IPS-11a (cell line): Measurements from ENCODE around the gene ABLIM3.
"Not testable (repeated sequence)": the region's sequence is repeated elsewhere in the genome, so short reads cannot be mapped to it uniquely, and the experiment has no call there.

Source experiments
- H3K4me3 ChIP-seq: one replicate; pipeline ENCODE4 v1.5.1; 2013; ENCODE audit warnings: low read depth, low read length, control low read depth

Gene ABLIM3

DNA sequence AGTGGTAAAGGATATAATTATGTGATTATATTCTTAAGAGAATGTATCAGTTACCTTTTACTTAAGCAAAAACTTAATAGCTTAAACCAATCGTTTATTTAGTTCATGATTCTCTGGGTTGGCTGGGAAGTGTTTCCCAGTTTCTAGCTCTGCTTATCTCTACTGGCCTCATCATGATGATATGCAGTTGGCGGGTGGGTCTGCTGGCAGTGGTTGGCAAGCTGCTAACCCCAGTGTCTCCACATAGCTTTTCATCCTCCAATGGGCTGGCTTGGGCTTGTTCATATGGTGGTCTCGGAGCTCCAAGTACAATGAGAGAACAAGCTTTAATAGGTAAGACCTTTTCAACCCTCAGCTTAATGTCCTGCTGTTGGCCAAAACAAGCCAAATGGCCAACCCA is 43.8 kb downstream of the ABLIM3 start:
- no peak overlapping the region for H3K4me3 ChIP-seq

DNA sequence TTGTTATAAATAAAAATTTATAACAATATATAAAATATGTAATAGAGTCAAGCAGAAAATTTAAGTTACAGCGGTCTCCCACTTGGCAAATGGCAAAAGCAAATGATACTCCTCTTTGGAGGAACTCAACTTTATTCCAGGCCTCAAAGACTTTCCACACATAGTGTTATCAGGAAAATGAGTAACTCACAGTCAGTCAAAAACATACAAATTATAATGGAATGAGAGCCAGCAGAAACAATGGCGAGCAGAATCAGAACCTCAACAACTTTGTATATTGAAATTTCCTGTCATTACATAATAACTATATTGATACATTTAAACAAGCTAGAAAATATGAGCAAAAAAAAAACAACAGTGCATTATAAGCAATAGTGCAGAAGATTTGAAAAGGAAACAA is 45.2 kb downstream of the ABLIM3 start:
- H3K4me3 ChIP-seq: no peak overlapping the region

DNA sequence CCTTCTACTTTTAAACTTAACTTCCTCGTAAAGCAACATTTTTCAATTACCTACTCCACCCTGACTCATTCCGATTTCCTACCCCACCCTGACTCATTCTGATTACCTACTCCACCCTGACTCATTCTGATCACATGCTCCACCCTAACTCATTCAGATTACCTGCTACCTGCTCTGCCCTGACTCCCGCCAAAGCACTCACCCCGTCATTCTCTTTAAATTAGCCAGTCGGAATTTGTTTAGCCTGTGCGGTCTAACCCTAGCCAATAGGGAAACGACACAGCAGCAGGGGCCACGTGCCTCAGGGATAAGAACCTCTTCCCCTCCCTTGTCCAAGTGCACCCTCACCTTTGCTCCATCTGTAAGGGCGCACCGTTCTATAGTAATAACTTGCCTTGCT is 46.3 kb downstream of the ABLIM3 start:
- H3K4me3 ChIP-seq: not testable (repeated sequence)

DNA sequence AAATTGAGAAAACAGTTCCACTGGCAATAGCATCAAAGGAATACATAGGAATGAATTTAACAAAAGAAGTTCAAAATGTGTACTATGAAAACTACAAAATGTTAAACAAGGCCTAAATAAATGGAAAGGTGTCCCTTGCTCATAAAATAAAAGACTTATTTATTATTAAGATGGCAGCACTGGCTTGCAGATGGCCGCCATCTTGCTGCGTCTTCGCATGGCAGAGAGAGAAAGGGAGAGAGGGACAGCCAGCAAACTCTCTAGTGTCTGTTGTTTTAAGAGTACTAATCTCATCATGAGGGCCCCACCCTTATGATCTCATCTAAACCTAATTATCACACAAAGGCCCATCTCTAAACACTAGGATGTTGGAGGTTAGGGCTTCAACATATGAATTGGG is 47.1 kb downstream of the ABLIM3 start:
- H3K4me3 ChIP-seq: no peak overlapping the region

DNA sequence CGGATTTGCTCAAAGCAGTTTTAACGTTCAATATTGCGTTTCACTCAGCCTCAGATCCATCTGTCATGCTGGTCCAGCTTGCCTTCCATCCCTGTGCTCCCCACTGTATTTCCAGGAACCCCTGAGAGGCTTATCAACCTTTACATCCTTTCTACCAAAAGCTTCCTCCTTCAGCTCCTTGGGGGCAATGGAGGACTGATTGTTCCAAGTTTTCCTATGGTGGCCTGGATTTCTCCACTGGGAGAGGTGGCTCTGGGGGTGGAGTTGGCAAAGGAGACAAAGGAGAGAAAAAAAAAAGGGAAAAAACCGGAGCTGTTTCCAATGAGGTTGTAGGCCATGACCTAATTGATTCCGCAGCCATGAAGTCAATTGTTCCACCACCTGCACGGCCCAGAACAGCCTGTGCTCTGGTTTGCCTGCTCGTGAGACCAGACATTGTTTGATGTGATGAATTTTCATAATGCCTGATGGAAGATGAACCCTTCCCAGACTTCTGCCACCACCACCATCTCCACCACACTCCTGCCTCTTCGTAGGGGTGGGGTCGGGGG is 54.1 kb downstream of the ABLIM3 start:
- no peak overlapping the region for H3K4me3 ChIP-seq

DNA sequence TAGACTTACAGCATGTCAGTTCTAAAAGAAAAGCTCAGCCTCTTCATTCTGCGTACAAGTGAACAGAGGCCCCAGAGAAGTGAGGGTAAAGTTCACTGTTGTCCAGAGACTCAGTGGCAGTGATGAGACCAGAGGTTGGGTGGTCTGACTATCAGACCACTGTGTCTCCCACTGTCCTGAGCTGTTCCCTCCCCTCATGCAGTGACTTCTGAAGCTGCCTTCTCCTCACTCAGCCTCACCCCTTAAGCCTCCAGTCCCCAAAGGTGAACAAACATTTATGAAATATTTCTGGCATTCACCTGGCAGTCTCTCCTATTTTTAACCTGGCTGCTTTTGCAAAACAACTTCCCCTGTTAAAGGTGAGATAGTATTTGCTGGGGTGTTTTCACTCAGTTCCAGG is 54.7 kb downstream of the ABLIM3 start:
- H3K4me3 ChIP-seq: no peak overlapping the region

DNA sequence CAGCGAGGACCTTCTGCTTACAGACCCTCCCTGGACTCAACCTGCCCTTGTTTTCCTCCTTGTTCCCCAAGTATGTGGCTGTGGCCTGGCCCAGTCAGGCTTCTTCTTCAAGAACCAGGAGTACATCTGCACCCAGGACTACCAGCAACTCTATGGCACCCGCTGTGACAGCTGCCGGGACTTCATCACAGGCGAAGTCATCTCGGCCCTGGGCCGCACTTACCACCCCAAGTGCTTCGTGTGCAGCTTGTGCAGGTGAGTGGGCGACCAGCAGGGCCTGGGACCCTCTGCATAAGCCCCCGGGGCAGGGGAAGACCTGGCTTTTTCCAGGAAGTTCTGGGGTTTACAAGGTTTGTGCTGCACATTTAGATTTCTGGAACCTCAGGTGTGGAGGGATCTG is 56.9 kb downstream of the ABLIM3 start:
- no peak overlapping the region for H3K4me3 ChIP-seq

DNA sequence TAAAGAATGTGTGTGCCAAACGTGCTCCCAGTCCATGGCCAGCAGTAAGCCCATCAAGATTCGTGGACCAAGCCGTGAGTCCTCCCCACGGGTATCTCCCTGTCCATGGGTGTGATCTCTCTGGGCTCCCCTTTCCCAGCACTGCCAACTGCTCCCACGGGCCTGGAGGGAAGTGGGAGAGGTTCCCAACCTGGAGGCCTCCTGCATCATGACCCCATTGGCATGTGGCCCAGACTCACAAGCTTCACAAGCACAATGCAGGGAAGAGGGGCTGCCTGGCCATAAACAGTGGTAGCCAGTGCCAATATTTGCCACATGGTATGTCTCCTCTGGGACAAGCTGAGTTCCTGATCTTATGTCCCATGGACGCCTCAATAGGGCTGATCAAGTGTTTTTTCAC is 59.1 kb downstream of the ABLIM3 start:
- H3K4me3 ChIP-seq: no peak overlapping the region

DNA sequence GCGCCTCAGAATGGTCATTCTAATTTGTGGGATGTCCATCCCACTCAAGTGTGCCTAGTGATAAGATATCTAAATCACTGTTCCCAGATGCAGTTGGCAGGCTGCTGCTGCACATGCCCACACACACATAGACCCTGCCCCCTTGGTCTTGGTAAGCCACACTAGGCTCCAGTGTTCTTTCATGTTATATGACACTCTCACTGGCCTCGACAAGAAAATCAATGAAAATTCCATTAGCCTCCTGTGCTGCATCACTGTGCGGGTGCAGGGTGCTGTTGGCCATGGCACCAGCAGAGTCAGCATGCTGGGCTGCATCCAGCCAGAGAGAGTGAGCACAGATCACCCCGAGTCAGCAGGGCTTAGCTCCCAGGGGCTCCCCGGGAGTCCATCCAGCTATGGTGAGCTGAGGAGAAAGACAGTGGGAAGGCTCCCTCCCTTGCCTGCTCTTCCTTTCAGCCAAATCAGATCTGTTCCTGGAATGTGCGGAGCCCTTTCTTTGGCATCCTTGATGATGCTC is 59.9 kb downstream of the ABLIM3 start:
- H3K4me3 ChIP-seq: no peak overlapping the region

DNA sequence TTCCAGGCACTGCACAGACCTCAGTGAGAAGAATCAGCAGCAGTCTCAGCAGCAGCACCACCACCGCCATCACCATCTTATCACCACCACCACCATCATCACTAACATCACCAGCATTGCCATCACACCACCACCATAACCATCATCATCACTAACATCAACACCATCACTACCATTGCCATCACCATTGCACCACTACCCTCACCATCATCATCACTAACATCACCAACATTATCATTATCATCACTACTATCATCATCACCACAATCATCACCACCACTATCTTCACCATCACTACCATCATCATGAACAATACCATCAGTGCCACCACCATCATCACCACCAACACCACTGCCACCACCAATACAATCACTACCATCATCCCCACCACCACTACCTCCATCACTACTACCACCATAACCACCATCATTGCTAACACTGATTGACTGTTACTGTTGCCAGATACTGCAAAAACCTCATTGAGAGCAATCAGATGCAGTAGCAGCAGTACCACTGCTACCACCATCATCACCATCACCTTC is 61.7 kb downstream of the ABLIM3 start:
- no peak overlapping the region for H3K4me3 ChIP-seq

DNA sequence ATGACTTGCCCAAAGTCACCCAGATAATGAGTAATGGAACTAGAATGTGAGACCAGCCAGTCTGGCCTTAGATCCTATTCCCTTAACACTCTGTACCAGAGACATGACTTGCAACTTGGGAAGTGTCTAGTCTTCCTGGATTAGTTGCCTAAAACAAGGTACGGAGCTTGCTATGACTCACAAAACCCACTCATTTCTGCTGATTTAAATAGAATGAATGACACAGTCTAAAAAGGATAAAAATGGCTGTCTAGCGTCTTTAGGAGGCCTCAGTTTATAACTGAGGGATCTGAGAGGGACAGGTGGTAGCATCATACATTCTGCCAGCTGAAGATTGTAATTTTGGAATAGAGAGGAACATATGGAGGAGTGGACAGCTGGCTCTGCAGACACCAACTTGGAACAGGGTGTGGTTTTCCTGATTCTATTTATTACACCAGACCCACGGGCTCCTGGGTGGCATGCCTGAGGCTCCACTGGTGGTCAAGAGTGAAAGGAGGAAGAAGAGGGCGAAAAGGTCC is 62.7 kb downstream of the ABLIM3 start:
- no peak overlapping the region for H3K4me3 ChIP-seq

DNA sequence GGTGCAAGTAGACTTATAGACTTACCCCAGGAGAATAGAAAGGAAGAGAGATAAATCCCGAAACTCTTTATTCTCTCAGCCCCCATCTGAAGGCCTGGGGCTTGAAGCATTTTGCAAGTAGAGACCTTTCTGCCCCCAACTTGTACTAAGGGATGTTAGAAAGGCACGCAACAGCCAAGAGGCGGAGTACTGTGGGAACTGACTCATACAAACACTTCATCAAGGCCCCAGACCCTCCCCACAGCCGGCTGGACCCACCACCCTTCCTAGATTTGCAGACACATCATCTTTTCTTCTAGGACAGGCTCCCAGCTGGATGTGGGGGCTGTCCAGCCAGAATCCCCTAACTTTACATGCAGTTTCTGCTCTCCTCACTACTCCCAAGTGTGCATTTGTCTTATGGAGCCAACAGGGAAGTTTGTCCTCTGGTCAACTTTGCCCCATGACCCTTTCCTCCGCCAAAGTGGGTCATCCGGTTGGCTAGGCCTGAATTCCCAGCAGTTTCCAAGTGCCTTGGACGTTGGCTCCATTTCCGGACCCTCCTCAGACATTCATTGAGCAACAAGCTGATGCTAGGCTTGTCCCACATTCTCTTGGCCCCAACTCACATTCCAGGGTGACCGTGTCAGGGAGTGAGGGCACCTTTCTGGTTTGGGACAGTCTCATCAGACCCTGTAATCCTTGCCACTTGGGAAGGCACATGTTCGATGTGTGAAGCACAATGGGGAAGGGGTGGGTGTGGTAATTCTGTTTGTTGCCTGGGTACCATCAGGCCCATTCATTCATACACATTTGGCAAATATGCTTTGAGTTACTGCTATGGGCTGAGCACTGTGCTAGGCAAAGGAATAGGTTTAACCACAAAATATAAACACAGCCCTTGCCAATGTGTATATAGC is 64.6 kb downstream of the ABLIM3 start:
- no peak overlapping the region for H3K4me3 ChIP-seq

DNA sequence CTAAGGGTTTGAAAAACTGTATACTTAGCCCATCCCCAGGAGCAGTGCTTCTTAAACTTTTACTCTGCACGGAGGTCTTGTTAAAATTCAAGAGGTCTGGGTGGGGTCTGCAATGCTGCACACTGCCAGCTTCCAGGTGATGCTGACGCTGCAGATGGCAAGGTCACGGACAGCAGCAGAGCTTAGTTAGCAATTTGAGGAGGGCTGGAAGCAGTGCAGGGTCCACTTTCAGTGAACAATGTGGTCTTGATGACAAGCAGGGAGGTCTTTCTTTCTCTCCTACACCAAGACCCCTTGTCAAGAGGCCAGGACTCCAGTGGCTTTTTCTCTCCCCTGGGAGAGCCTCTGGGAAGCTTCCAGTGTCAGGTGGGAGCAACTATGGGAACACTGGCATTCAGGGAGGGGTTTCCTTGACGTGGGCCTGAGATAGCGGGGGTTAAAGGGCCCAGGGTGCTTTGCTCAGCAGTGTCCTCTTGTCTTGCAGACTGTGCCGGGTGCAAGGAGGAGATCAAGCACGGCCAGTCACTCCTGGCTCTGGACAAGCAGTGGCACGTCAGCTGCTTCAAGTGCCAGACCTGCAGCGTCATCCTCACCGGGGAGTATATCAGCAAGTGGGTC is 65.3 kb downstream of the ABLIM3 start:
- H3K4me3 ChIP-seq: no peak overlapping the region

DNA sequence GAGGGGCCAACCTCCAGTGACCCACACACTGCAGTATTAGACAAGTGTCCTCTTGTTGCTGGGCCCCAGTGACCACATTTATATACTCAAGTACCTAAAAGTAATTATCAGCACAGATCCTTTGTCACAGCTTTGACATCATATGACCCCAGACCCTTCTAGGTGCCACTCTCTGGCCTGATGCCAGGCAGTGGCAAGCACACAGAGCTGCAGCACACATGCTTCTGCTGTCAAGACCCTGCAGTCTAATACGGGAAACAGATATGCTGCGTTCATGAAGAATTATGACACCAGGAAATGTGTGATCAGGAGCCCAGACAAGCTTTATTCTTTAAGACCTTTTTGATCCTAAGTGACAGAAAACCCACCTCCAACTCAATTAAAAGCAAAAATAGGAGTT is 66.5 kb downstream of the ABLIM3 start:
- H3K4me3 ChIP-seq: no peak overlapping the region

DNA sequence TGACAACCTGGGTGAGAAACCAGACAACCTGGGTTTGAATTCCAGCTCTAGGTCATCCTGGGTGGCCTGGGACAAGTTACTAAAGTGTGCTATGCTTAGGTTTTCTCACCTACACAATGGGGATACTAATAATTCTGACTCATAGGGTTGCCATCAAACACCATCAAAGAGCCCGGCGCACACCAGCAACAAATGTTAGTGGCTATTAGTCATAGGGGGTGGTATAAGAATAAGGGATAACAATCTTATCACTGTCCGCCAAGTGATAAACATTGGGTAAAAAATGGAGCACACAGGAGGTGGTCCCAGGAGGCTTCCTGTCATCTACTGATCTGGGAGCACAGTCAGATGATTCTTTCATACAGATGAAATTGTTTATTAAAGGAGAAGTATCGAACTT is 68.9 kb downstream of the ABLIM3 start:
- H3K4me3 ChIP-seq: no peak overlapping the region

DNA sequence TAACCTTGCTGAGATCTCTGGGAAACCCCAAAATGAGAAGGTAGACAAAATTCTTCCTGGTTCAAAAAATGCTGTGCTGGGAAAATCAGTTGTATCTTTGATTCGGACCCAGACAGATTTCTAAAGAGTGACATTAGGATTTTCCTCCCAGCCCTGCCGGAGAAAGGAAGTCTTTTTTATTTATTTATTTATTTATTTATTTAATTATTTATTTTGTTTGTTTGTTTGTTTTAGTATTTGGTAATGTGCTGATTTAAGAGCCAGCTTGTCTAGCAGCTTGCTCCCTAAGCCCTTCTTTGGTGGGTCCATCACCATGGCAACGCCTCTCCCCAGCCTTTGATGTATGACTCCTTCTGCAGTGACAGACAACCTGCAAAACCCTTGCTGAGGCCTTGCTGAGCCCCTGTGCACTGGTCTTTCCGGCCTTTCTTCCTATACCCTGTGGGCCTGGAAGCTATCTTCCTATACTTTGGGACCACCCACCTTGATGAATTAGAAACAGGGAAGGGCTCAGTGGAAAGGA is 69.7 kb downstream of the ABLIM3 start:
- H3K4me3 ChIP-seq: no peak overlapping the region

DNA sequence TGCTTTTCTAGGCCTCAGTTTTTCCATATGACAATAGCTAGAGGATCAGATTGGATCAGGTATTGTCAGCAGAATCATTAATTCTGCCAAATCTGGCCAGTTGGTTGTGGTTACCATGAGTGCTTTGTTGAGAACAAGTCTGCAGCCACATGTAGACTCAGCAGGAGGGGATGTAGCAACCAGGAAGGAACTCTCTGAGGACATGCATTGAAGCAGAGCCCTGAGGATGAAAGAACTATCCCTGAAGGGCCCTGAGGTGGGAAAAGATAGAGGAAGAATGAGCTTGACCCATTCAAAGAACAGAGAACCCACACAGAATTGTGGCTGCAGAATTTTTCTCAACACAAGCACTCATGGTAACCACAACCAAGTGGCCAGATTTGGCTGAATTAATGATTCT is 70.3 kb downstream of the ABLIM3 start:
- no peak overlapping the region for H3K4me3 ChIP-seq

DNA sequence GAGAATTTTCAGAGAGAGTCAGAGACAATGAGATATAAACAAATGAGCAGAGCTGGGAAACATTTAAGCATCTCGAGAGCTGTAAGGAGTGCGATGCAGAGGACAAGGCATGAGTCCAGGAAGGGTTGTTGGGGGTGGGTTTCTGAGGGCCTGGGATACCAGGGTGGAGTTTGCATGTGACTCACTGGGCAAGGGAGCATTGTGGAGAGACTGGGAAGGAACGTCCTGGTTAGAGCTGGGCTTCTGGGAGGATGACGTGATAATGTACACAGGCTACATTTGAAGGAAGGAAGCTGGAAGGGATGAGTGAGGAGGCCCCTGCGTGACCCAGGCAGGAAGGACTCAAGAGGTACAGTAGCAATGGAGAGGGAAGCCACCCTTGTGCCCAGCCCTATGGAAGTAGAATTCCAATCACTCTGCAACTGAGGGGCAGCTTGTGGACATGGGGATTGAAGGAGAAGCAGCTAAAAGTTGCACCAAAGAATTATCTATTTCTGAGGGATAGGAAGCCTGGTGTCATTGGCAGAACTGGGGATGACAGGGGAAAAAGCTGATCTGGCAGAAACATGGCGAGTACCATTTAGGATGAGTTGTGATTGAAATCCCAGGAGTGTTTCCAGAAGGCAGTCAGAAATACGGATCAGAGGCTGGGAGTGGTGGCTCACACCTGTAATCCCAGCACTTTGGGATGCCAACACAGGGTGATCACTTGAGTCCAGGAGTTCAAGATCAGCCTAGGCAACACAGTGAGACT is 71.1 kb downstream of the ABLIM3 start:
- no peak overlapping the region for H3K4me3 ChIP-seq

DNA sequence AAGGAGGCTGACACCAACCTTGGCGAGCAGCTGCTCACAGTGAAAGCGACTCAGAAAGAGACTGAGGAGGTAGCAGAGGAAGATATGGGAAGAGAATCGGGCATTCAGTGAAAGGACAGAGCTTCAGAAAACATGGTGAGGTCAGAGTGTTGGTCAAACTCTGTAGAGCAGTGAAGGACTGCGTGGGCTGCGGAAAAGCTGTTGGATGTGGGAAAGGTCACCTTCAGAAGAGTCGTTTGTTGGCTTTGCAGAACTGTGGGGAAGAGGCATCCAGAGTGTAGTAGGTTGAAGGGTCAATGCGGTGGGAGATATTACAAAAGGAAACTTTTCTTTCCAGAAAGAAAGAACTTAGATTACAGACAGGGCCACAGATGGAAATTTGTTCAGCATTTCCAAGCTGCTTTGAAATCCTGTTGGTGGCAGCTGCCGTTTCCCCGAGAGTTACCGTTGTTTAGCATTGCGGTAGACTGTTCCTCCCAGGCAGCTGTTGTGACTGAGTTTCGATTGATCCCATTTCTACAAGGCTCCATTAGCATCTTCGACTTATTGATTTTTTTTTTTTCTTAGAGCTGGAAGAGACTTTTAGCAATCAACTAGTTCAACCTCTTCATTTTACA is 72.1 kb downstream of the ABLIM3 start:
- no peak overlapping the region for H3K4me3 ChIP-seq

DNA sequence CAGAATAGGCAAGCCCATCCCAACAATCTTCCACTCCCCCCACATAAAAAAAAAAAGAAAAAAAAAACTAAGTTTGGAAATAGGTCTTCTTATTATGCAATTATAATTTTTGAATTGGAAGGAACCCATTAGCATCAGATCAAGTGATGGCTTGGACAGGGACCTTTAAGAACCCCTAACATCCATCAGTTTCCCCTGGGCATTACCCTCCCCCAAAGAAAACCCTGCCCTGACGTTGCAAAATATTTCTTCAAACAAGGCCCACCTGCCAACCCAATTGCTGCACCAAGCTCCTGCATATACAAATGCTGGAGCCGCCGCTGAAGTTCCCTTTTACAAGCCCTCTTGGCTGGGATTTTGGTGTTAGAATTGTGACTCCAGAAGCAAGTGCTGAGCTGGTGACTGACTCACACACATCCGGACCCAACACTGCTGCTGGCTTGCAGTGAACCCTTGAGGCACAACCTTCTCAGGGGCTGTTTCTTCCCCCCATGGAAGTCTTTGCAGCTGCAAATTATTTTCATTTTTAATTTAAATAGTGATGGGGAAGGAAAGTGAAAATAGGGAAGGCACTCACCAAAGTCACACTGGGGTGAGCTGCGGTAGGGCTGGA is 74.3 kb downstream of the ABLIM3 start:
- H3K4me3 ChIP-seq: no peak overlapping the region
